HepG2 (cell line): ENCODE results near the gene ATG7. TPM values are rescaled to one million over a fixed set of nuclear protein-coding genes. Genes with fewer than 3 reads are reported as not detected.

ENCODE experiments used
- ADNP ChIP-seq: sonication (generic); formaldehyde crosslinking; IDR thresholded peaks from 2 replicates; pipeline ENCODE4 v1.4.0; 2020; ENCODE audit warnings: missing genetic modification reagents
- ARID2 ChIP-seq: sonication (generic); formaldehyde crosslinking; IDR thresholded peaks from 2 replicates; pipeline ENCODE4 v1.8.1; 2022; ENCODE audit warnings: mild to moderate bottlenecking, missing genetic modification reagents, borderline replicate concordance
- TARDBP ChIP-seq: sonication (generic); formaldehyde crosslinking; IDR thresholded peaks from 2 replicates; pipeline ENCODE4 v1.8.0; 2022; ENCODE audit warnings: mild to moderate bottlenecking, missing genetic modification reagents
- ZNF232 ChIP-seq: sonication (generic); formaldehyde crosslinking; IDR thresholded peaks from 2 replicates; pipeline ENCODE4 v1.4.0; 2020; ENCODE audit warnings: missing genetic modification reagents, borderline replicate concordance
- ZNF468 ChIP-seq: sonication (generic); formaldehyde crosslinking; IDR thresholded peaks from 2 replicates; pipeline ENCODE4 v1.8.0; 2022; ENCODE audit warnings: mild to moderate bottlenecking, moderate library complexity, missing genetic modification reagents
- ZNF780A ChIP-seq: sonication (generic); formaldehyde crosslinking; IDR thresholded peaks from 2 replicates; pipeline ENCODE4 v1.8.0; 2022; ENCODE audit warnings: mild to moderate bottlenecking, missing genetic modification reagents, moderate library complexity
- ZNF850 ChIP-seq: sonication (generic); formaldehyde crosslinking; conservative IDR thresholded peaks from 2 replicates; pipeline ENCODE4 v1.9.0; 2021; ENCODE audit warnings: mild to moderate bottlenecking, missing genetic modification reagents
- polyA plus RNA-seq, 8 experiments: library from polyadenylated mRNA; depleted of rRNA in 3 of 8; stranded (reverse) in 7 of 8; unstranded in 1 of 8; fragments of >200 nt; fragmentation: Illumina TruSeq in 4 of 8; extraction: Trizol in 4 of 8; gene quantifications; 2 replicates each; pipeline versions ENCODE4 v1.2.1 to v1.2.3, GENCODE V29; 2011 to 2016; ENCODE audit warnings: low read depth in 4 of 8, missing spikeins in 1 of 8, mixed read lengths in 1 of 8; ENCODE audit not compliant: insufficient read depth in 1 of 8
- total RNA-seq, 5 experiments: library from RNA; depleted of rRNA; stranded (reverse); fragments of >200 nt; fragmentation: Illumina TruSeq; extraction: Trizol; gene quantifications; 2 replicates each; pipeline ENCODE4 v1.2.3, GENCODE V29; 2016; ENCODE audit warnings: low read depth in 1 of 5
- TF ChIP-seq, protein P1 (sequence below): sonication (generic); formaldehyde crosslinking; IDR thresholded peaks from 2 replicates; pipeline ENCODE4 v1.8.0; 2022; ENCODE audit warnings: missing genetic modification reagents, mild to moderate bottlenecking, inconsistent platforms, borderline replicate concordance
- TF ChIP-seq, protein P2 (sequence below): sonication (generic); formaldehyde crosslinking; IDR thresholded peaks from 2 replicates; pipeline ENCODE4 v1.5.0; 2020; ENCODE audit warnings: mild to moderate bottlenecking, missing genetic modification reagents, moderate library complexity
- TF ChIP-seq, protein P3 (sequence below): sonication (generic); formaldehyde crosslinking; IDR thresholded peaks from 2 replicates; pipeline ENCODE4 v1.9.0; 2021; ENCODE audit warnings: mild to moderate bottlenecking, missing genetic modification reagents
- TF ChIP-seq, protein P4 (sequence below): sonication (generic); formaldehyde crosslinking; IDR thresholded peaks from 2 replicates; pipeline ENCODE4 v1.5.0; 2020; ENCODE audit warnings: mild to moderate bottlenecking, missing genetic modification reagents, borderline replicate concordance
- TF ChIP-seq, protein P5 (sequence below): IDR thresholded peaks from 2 replicates; pipeline ENCODE4 v1.4.0; 2020; ENCODE audit warnings: mild to moderate bottlenecking, missing genetic modification reagents

Gene ATG7
- total and polyA plus RNA-seq, 2 of the 13 experiments (the other 11 are each of a cell fraction or from before 2014, with no cell fraction given) = 7.8 to 22.1 TPM

DNA sequence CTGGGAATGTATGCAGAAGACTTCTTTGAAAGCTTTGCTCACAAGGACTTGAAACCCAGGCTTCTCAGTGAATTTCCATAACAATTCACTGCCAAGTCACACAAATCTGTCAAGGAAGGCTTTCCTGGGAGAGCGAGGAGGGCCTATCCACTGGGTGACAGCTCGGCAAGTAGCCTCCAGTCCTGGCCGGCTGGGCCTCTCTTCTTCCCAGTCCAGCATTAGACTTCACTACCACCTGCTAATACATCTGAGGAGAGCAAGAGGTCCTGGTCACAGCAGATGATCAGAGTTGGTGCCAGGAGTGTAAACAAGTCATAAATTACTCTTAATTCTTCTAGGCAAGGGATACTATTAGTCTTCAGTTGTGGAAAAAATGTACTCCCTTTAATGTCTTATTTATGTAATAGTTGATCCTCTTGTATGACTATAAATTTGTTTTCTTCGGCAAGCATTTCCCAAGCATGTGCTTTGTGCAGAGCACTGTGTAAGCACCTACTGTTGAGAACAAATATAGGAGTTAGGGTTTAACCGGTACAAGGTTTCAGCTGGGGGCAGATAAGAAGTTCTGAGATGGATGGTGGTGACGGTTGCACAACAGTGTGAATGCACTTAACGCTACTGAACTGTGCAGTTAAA is 208.6 kb downstream of the ATG7 start (continued):
- TF ChIP-seq ARID2 (no peak), ZNF232 (no peak), ZNF850 (CRISPR knock-in tag) (no peak), ZNF780A (CRISPR knock-in tag) (no peak), TARDBP (CRISPR knock-in tag) (0 out of 2 replicates have a peak, but pooled peaks have one; percentile 45), ZNF468 (CRISPR knock-in tag) (no peak), ADNP (CRISPR knock-in tag) (no peak)
- TF ChIP-seq, protein P1, sequence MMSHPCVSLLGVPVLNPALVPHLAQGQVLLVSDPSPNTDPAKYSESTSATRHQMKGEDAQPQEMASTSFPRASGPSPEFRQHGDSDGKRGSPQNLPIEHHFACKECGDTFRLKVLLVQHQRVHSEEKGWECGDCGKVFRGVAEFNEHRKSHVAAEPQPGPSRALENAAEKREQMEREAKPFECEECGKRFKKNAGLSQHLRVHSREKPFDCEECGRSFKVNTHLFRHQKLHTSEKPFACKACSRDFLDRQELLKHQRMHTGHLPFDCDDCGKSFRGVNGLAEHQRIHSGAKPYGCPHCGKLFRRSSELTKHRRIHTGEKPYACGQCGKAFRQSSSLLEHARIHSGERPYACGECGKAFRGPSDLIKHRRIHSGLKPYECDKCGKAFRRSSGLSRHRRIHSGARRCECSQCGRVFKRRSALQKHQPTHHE (CRISPR knock-in tag) = no peak
- TF ChIP-seq, protein P2, sequence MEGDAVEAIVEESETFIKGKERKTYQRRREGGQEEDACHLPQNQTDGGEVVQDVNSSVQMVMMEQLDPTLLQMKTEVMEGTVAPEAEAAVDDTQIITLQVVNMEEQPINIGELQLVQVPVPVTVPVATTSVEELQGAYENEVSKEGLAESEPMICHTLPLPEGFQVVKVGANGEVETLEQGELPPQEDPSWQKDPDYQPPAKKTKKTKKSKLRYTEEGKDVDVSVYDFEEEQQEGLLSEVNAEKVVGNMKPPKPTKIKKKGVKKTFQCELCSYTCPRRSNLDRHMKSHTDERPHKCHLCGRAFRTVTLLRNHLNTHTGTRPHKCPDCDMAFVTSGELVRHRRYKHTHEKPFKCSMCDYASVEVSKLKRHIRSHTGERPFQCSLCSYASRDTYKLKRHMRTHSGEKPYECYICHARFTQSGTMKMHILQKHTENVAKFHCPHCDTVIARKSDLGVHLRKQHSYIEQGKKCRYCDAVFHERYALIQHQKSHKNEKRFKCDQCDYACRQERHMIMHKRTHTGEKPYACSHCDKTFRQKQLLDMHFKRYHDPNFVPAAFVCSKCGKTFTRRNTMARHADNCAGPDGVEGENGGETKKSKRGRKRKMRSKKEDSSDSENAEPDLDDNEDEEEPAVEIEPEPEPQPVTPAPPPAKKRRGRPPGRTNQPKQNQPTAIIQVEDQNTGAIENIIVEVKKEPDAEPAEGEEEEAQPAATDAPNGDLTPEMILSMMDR = no peak
- TF ChIP-seq, protein P3, sequence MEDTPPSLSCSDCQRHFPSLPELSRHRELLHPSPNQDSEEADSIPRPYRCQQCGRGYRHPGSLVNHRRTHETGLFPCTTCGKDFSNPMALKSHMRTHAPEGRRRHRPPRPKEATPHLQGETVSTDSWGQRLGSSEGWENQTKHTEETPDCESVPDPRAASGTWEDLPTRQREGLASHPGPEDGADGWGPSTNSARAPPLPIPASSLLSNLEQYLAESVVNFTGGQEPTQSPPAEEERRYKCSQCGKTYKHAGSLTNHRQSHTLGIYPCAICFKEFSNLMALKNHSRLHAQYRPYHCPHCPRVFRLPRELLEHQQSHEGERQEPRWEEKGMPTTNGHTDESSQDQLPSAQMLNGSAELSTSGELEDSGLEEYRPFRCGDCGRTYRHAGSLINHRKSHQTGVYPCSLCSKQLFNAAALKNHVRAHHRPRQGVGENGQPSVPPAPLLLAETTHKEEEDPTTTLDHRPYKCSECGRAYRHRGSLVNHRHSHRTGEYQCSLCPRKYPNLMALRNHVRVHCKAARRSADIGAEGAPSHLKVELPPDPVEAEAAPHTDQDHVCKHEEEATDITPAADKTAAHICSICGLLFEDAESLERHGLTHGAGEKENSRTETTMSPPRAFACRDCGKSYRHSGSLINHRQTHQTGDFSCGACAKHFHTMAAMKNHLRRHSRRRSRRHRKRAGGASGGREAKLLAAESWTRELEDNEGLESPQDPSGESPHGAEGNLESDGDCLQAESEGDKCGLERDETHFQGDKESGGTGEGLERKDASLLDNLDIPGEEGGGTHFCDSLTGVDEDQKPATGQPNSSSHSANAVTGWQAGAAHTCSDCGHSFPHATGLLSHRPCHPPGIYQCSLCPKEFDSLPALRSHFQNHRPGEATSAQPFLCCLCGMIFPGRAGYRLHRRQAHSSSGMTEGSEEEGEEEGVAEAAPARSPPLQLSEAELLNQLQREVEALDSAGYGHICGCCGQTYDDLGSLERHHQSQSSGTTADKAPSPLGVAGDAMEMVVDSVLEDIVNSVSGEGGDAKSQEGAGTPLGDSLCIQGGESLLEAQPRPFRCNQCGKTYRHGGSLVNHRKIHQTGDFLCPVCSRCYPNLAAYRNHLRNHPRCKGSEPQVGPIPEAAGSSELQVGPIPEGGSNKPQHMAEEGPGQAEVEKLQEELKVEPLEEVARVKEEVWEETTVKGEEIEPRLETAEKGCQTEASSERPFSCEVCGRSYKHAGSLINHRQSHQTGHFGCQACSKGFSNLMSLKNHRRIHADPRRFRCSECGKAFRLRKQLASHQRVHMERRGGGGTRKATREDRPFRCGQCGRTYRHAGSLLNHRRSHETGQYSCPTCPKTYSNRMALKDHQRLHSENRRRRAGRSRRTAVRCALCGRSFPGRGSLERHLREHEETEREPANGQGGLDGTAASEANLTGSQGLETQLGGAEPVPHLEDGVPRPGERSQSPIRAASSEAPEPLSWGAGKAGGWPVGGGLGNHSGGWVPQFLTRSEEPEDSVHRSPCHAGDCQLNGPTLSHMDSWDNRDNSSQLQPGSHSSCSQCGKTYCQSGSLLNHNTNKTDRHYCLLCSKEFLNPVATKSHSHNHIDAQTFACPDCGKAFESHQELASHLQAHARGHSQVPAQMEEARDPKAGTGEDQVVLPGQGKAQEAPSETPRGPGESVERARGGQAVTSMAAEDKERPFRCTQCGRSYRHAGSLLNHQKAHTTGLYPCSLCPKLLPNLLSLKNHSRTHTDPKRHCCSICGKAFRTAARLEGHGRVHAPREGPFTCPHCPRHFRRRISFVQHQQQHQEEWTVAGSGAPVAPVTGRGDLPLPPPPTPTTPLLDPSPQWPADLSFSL (CRISPR knock-in tag) = no peak
- TF ChIP-seq, protein P4, sequence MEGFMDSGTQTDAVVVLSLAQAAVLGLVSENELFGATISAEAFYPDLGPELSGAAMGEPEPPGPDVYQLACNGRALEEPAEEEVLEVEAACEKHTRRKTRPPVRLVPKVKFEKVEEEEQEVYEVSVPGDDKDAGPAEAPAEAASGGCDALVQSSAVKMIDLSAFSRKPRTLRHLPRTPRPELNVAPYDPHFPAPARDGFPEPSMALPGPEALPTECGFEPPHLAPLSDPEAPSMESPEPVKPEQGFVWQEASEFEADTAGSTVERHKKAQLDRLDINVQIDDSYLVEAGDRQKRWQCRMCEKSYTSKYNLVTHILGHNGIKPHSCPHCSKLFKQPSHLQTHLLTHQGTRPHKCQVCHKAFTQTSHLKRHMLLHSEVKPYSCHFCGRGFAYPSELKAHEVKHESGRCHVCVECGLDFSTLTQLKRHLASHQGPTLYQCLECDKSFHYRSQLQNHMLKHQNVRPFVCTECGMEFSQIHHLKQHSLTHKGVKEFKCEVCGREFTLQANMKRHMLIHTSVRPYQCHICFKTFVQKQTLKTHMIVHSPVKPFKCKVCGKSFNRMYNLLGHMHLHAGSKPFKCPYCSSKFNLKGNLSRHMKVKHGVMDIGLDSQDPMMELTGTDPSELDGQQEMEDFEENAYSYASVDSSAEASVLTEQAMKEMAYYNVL (CRISPR knock-in tag) = no peak; the same call in 1 of the 2 replicates
- TF ChIP-seq, protein P5, sequence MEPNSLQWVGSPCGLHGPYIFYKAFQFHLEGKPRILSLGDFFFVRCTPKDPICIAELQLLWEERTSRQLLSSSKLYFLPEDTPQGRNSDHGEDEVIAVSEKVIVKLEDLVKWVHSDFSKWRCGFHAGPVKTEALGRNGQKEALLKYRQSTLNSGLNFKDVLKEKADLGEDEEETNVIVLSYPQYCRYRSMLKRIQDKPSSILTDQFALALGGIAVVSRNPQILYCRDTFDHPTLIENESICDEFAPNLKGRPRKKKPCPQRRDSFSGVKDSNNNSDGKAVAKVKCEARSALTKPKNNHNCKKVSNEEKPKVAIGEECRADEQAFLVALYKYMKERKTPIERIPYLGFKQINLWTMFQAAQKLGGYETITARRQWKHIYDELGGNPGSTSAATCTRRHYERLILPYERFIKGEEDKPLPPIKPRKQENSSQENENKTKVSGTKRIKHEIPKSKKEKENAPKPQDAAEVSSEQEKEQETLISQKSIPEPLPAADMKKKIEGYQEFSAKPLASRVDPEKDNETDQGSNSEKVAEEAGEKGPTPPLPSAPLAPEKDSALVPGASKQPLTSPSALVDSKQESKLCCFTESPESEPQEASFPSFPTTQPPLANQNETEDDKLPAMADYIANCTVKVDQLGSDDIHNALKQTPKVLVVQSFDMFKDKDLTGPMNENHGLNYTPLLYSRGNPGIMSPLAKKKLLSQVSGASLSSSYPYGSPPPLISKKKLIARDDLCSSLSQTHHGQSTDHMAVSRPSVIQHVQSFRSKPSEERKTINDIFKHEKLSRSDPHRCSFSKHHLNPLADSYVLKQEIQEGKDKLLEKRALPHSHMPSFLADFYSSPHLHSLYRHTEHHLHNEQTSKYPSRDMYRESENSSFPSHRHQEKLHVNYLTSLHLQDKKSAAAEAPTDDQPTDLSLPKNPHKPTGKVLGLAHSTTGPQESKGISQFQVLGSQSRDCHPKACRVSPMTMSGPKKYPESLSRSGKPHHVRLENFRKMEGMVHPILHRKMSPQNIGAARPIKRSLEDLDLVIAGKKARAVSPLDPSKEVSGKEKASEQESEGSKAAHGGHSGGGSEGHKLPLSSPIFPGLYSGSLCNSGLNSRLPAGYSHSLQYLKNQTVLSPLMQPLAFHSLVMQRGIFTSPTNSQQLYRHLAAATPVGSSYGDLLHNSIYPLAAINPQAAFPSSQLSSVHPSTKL = peak; percentile 46
